ENCODE measurements around the gene SNAI3. TPM values are rescaled to one million over a fixed set of nuclear protein-coding genes. Genes with fewer than 3 reads are reported as not detected.

The SNAI3 gene
- total and polyA plus RNA-seq, 2 of the 8 experiments (the other 6 are each of a cell fraction or from before 2014, with no cell fraction given), result 8.5 to 13.3 TPM

GRCh38 chr16:88662843-88663606 is 23.3 kb downstream of the SNAI3 start, which contains the start of gene MVD (continued):
- no peak for TF ChIP-seq CHD7 (IDR thresholded peaks at IDR 0.05; ENCODE audit: insufficient replicate concordance, low read length)
- TF ChIP-seq SIX5 (IDR thresholded peaks at IDR 0.05; ENCODE audit: low read depth, low read length), result no peak
- TF ChIP-seq, protein P1, sequence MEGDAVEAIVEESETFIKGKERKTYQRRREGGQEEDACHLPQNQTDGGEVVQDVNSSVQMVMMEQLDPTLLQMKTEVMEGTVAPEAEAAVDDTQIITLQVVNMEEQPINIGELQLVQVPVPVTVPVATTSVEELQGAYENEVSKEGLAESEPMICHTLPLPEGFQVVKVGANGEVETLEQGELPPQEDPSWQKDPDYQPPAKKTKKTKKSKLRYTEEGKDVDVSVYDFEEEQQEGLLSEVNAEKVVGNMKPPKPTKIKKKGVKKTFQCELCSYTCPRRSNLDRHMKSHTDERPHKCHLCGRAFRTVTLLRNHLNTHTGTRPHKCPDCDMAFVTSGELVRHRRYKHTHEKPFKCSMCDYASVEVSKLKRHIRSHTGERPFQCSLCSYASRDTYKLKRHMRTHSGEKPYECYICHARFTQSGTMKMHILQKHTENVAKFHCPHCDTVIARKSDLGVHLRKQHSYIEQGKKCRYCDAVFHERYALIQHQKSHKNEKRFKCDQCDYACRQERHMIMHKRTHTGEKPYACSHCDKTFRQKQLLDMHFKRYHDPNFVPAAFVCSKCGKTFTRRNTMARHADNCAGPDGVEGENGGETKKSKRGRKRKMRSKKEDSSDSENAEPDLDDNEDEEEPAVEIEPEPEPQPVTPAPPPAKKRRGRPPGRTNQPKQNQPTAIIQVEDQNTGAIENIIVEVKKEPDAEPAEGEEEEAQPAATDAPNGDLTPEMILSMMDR (IDR thresholded peaks at IDR 0.05; ENCODE audit: control extremely low read depth in 1 of 3, insufficient read depth in 1 of 3, low read depth in 1 of 3, low read length in 3 of 3), result no peak
- TF ChIP-seq SP4 (IDR thresholded peaks at IDR 0.05; ENCODE audit: low read length), result 0 out of 2 replicates have a peak, but pooled peaks have one; percentile 62
- TF ChIP-seq RBBP5 (IDR thresholded peaks at IDR 0.05; ENCODE audit: borderline replicate concordance, low read depth, low read length), result no peak; the same call in 1 of the 2 replicates
- no peak for TF ChIP-seq SUZ12 (IDR thresholded peaks at IDR 0.05; ENCODE audit: low read length)
- no peak for TF ChIP-seq SRF (IDR thresholded peaks at IDR 0.05; ENCODE audit: low read depth, low read length)
- TF ChIP-seq BCL11A (IDR thresholded peaks at IDR 0.05; ENCODE audit: low read depth in 2 of 2, low read length in 2 of 2), result no peak

Measured in H1 (cell line).